ENCODE measurements around the gene FBLN1.
A peak's percentile ranks its signal among the peaks of the same experiment; 100 is the strongest.

FBLN1 gene

GRCh38 chr22:45518580-45518991 is 15.9 kb downstream of the FBLN1 start:
- H3K36me3 ChIP-seq (ENCODE audit: low read depth): peaks cover 12% of the 10 kb centered on the region; the same call in 1 of the 2 replicates
- H3K9me3 ChIP-seq (ENCODE audit: severe bottlenecking): no peaks in the 10 kb centered on the region
- H3K4me1 ChIP-seq (ENCODE audit: insufficient read depth, poor library complexity, severe bottlenecking): peaks cover 15% of the 10 kb centered on the region
- H3K27me3 ChIP-seq (ENCODE audit: insufficient read depth, poor library complexity, severe bottlenecking): no peaks in the 10 kb centered on the region
- DNase-seq (ENCODE audit: low spot score): no peak
- ATAC-seq (ENCODE audit: low read depth): peak; percentile 10; the same call in 1 of the 3 replicates
- H3K4me3 ChIP-seq (ENCODE audit: severe bottlenecking): no peak overlapping the region
- peak overlapping the region; percentile 56 for H3K27ac ChIP-seq (ENCODE audit: poor library complexity, severe bottlenecking)
- TF ChIP-seq, protein P1, sequence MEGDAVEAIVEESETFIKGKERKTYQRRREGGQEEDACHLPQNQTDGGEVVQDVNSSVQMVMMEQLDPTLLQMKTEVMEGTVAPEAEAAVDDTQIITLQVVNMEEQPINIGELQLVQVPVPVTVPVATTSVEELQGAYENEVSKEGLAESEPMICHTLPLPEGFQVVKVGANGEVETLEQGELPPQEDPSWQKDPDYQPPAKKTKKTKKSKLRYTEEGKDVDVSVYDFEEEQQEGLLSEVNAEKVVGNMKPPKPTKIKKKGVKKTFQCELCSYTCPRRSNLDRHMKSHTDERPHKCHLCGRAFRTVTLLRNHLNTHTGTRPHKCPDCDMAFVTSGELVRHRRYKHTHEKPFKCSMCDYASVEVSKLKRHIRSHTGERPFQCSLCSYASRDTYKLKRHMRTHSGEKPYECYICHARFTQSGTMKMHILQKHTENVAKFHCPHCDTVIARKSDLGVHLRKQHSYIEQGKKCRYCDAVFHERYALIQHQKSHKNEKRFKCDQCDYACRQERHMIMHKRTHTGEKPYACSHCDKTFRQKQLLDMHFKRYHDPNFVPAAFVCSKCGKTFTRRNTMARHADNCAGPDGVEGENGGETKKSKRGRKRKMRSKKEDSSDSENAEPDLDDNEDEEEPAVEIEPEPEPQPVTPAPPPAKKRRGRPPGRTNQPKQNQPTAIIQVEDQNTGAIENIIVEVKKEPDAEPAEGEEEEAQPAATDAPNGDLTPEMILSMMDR (IDR thresholded peaks at IDR 0.05; ENCODE audit: poor library complexity, severe bottlenecking): no peak

- no peak overlapping the region for H3K27ac ChIP-seq (ENCODE audit: poor library complexity, severe bottlenecking)
- peaks cover 12% of the 10 kb centered on the region; the same call in 1 of the 2 replicates for H3K36me3 ChIP-seq (ENCODE audit: low read depth)
Observed at GRCh38 chr22:45521178-45521577, 18.5 kb downstream of the FBLN1 start.

DNA sequence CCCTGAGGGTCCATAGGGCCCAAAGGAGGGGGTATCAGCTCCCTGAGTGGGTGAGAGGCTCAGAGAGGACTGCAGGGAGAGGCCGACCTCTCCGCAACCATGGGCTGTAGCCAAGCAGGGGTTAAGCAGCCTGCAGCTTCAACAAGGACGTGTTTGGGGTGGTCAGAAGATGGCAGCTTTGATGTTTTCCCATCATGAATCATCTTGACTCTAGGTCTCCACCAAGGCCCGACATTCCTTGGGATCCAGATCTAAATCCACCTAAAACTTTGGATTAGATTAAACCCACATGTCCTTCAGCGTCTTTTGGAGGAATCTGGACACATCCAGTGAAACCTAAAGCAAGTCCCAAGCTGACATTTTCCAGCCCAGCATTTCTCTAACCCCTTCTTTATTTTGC is 19.8 kb downstream of the FBLN1 start:
- no peak overlapping the region for H3K4me3 ChIP-seq (ENCODE audit: severe bottlenecking)
- DNase-seq (ENCODE audit: low spot score): no peak
- H3K9me3 ChIP-seq (ENCODE audit: severe bottlenecking): no peaks in the 10 kb centered on the region
- no peak for ATAC-seq (ENCODE audit: low read depth)
- peaks cover 5% of the 10 kb centered on the region for H3K4me1 ChIP-seq (ENCODE audit: insufficient read depth, poor library complexity, severe bottlenecking)
- peaks cover 12% of the 10 kb centered on the region; the same call in 1 of the 2 replicates for H3K36me3 ChIP-seq (ENCODE audit: low read depth)
- H3K27ac ChIP-seq (ENCODE audit: poor library complexity, severe bottlenecking): no peak overlapping the region
- TF ChIP-seq, protein P1 (IDR thresholded peaks at IDR 0.05; ENCODE audit: poor library complexity, severe bottlenecking): no peak
- no peaks in the 10 kb centered on the region for H3K27me3 ChIP-seq (ENCODE audit: insufficient read depth, poor library complexity, severe bottlenecking)

More at GRCh38 chr22:45521178-45521577, 18.5 kb downstream of the FBLN1 start:
- H3K9me3 ChIP-seq (ENCODE audit: severe bottlenecking): no peaks in the 10 kb centered on the region
- TF ChIP-seq, protein P1 (IDR thresholded peaks at IDR 0.05; ENCODE audit: poor library complexity, severe bottlenecking): no peak
- no peak for ATAC-seq (ENCODE audit: low read depth)
- H3K4me3 ChIP-seq (ENCODE audit: severe bottlenecking): no peak overlapping the region
- DNase-seq (ENCODE audit: low spot score): no peak
- H3K27me3 ChIP-seq (ENCODE audit: insufficient read depth, poor library complexity, severe bottlenecking): no peaks in the 10 kb centered on the region
- peaks cover 15% of the 10 kb centered on the region for H3K4me1 ChIP-seq (ENCODE audit: insufficient read depth, poor library complexity, severe bottlenecking)

GRCh38 chr22:45524157-45524556 is 21.5 kb downstream of the FBLN1 start:
- DNase-seq (ENCODE audit: low spot score) (no peak), ATAC-seq (ENCODE audit: low read depth) (no peak)
- H3K4me1 ChIP-seq (ENCODE audit: insufficient read depth, poor library complexity, severe bottlenecking): no peaks in the 10 kb centered on the region
- no peak overlapping the region for H3K4me3 ChIP-seq (ENCODE audit: severe bottlenecking)
- H3K36me3 ChIP-seq (ENCODE audit: low read depth): peaks cover 7% of the 10 kb centered on the region; the same call in 1 of the 2 replicates
- no peaks in the 10 kb centered on the region for H3K27me3 ChIP-seq (ENCODE audit: insufficient read depth, poor library complexity, severe bottlenecking)
- TF ChIP-seq, protein P1 (IDR thresholded peaks at IDR 0.05; ENCODE audit: poor library complexity, severe bottlenecking): no peak
- H3K9me3 ChIP-seq (ENCODE audit: severe bottlenecking): no peaks in the 10 kb centered on the region
- H3K27ac ChIP-seq (ENCODE audit: poor library complexity, severe bottlenecking): no peak overlapping the region

DNA sequence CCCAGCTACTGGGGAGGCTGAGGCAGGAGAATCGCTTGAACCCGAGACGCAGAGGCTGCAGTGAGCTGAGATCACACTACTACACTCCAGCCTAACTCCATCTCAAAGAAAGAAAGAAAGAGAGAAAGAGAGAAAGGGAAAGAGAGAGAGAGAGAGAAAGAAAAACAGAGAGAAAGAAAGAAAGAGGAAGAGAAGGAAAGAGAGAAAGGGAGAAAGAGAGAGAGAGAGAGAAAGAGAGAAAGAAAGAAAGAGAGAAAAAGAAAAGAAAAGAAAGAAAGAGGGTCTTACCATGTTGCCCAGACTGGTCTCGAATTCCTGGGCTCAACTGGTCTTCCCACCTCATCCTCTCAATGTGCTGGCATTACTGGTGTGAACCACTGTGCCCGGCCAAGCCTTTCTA is 22.3 kb downstream of the FBLN1 start:
- H3K4me1 ChIP-seq (ENCODE audit: insufficient read depth, poor library complexity, severe bottlenecking): no peaks in the 10 kb centered on the region
- H3K36me3 ChIP-seq (ENCODE audit: low read depth): peaks cover 6% of the 10 kb centered on the region; the same call in 1 of the 2 replicates
- DNase-seq (ENCODE audit: low spot score): no peak
- H3K4me3 ChIP-seq (ENCODE audit: severe bottlenecking): no peak overlapping the region
- no peak overlapping the region for H3K27ac ChIP-seq (ENCODE audit: poor library complexity, severe bottlenecking)
- H3K27me3 ChIP-seq (ENCODE audit: insufficient read depth, poor library complexity, severe bottlenecking): no peaks in the 10 kb centered on the region
- no peak for ATAC-seq (ENCODE audit: low read depth)
- TF ChIP-seq, protein P1 (IDR thresholded peaks at IDR 0.05; ENCODE audit: poor library complexity, severe bottlenecking): no peak
- no peaks in the 10 kb centered on the region for H3K9me3 ChIP-seq (ENCODE audit: severe bottlenecking)
